ENCODE data around the gene PKNOX2. TPM values are rescaled to one million over a fixed set of nuclear protein-coding genes. Genes with fewer than 3 reads are reported as not detected.
A peak's percentile ranks its signal among the peaks of the same experiment; 100 is the strongest.

Gene PKNOX2
- total RNA-seq, 4 donors from 2014 or later: 1.2 to 5.7 (median 2.2) TPM

DNA sequence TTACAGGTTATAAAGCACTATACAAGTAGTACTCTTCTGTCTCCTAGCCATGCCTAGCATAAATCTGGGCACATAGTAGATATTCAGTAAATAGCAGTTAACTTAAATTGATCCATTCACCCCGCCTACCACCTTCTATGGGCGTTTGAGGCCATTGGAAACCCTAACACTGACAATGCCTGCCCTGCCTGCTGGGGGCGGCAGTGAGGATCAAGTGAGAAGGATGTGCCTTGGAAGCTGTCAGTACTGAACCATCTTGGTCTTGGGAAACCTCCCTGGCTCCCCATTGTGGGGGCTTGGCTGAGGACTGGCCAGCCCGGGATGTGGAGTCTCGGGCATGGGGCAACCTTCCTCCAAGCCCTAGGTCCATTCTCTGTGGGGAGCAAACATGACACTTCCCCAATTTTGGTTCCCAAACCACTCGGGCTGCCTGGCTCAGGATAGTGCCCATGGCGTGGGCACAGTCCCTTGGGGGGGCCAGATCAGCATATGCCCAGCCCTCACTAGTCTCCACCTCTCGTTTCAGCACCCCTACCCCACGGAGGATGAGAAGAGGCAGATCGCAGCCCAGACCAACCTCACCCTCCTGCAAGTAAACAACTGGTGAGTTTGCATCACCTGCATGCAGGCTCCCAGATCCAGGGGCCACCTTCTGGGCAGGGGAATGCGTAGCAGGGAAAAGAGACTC lies 264.1 kb downstream of the PKNOX2 start:
- Histone ChIP-seq H3K36me3 (peaks cover 0 to 17% of the 10 kb centered on the region in 2 donors), H3K4me1 (no peaks in the 10 kb centered on the region), H3K27me3 (no peaks in the 10 kb centered on the region), H3K9me3 (no peaks in the 10 kb centered on the region), H3K4me3 (no peak overlapping the region), H3K27ac (no peak overlapping the region)
- ATAC-seq: no peak
- TF ChIP-seq, protein P1, sequence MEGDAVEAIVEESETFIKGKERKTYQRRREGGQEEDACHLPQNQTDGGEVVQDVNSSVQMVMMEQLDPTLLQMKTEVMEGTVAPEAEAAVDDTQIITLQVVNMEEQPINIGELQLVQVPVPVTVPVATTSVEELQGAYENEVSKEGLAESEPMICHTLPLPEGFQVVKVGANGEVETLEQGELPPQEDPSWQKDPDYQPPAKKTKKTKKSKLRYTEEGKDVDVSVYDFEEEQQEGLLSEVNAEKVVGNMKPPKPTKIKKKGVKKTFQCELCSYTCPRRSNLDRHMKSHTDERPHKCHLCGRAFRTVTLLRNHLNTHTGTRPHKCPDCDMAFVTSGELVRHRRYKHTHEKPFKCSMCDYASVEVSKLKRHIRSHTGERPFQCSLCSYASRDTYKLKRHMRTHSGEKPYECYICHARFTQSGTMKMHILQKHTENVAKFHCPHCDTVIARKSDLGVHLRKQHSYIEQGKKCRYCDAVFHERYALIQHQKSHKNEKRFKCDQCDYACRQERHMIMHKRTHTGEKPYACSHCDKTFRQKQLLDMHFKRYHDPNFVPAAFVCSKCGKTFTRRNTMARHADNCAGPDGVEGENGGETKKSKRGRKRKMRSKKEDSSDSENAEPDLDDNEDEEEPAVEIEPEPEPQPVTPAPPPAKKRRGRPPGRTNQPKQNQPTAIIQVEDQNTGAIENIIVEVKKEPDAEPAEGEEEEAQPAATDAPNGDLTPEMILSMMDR (IDR thresholded peaks at IDR 0.05): no peak
- TF ChIP-seq EP300 (IDR thresholded peaks at IDR 0.05): no peak
- TF ChIP-seq POLR2AphosphoS5 (IDR thresholded peaks at IDR 0.05): no peak
- TF ChIP-seq POLR2A (IDR thresholded peaks at IDR 0.05): no peak
- WGBS, 2 donors (ENCODE audit: low coverage in 1 of 2): 70% methylated on average over 4 of the region's 11 CpGs; no CpG with 5 or more reads in 1 of the 2 donors

DNA sequence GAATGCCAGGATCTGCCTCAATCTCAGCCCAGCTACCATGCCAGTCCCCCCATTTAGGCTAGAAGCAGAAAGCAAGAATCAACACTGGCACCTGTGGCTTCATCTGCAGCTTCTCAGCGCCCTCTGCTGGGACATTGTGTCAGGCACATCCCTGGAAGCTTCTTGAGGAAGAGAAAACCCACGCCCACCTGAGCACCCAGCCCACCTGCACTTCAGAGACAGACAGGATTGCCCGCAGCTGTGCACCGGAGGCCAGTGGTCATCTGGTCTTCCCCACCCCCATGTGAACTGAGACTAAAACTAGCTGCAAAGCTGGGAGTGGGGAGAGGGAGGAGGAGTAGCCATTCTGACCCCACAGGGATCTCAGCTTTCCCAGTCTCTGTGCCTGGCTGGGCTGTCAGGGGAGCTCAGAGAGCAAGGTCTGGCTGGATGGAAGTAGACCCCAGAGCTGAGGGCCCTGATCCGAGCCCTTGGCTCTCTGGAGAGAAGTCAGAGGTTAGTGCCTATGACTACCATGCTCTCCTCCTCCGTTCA lies 264.7 kb downstream of the PKNOX2 start:
- Histone ChIP-seq H3K27ac (no peak overlapping the region), H3K4me1 (no peaks in the 10 kb centered on the region), H3K4me3 (no peak overlapping the region), H3K27me3 (no peaks in the 10 kb centered on the region), H3K36me3 (peaks cover 0 to 17% of the 10 kb centered on the region in 2 donors), H3K9me3 (no peaks in the 10 kb centered on the region)
- no peak for ATAC-seq
- TF ChIP-seq POLR2A (IDR thresholded peaks at IDR 0.05) (no peak), EP300 (IDR thresholded peaks at IDR 0.05) (no peak), POLR2AphosphoS5 (IDR thresholded peaks at IDR 0.05) (no peak)
- TF ChIP-seq, protein P1 (IDR thresholded peaks at IDR 0.05): peak in 1 of 4 experiments; percentile 57
- no CpG with 5 or more reads among the region's 6 CpGs for WGBS, 2 donors (ENCODE audit: low coverage in 1 of 2)

DNA sequence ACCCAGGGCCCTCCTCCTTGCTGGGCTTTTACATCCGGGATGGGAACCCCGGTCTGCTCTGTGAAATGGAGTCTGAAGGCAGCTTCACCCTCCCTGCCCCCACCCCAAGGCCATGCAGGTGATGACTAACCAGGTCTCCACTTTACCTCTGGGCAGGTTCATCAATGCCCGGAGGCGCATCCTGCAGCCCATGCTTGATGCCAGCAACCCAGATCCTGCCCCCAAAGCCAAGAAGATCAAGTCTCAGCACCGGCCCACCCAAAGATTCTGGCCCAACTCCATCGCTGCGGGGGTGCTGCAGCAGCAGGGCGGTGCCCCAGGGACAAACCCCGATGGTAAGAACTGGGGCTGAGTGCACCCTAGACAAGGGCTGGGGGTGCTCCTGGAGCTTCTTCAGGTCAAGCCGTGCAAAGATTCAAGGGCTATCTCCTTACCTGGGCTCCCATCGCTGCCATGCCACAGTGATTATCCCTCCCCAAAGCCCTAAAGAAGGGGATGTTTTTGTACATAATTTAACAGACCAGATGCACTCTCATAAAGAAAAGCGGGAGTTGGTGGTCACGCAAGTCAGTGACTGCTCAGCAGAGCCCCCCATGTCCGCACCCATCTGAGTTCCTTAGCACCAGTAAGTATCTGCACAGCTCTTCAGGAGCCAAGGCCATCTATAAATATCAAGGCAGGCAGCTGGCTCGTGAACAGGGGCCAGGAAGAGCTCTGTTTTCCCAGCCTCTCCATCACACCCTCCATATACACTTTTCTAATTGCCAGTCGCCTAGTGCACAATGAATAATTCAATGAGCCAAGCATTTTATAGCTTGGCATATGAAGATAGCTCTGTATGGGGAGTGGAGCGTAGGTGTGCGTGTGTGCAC lies 265.5 kb downstream of the PKNOX2 start:
- ATAC-seq: no peak
- 77 to 85% methylated on average over 5 to 11 of the region's 18 CpGs for WGBS, 2 donors (ENCODE audit: low coverage in 1 of 2)
- no peak overlapping the region for H3K27ac ChIP-seq

DNA sequence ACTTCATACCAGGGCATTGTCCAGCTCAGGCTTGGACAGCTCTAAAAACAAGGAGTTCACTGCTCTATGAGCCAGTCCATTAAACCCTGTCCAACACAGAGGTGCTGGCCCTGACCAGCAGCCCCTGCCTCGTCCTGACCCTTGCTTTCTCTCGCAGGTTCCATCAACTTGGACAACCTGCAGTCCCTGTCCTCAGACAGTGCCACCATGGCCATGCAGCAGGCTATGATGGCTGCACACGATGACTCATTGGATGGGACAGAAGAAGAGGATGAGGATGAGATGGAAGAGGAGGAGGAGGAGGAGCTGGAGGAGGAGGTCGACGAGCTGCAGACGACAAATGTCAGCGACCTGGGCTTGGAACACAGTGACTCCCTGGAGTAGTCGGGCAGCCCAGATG lies 266.5 kb downstream of the PKNOX2 start:
- Histone ChIP-seq H3K4me1 (no peaks in the 10 kb centered on the region), H3K9me3 (no peaks in the 10 kb centered on the region), H3K4me3 (no peak overlapping the region), H3K27me3 (no peaks in the 10 kb centered on the region), H3K27ac (no peak overlapping the region), H3K36me3 (peaks cover 0 to 17% of the 10 kb centered on the region in 2 donors)
- 60 to 72% methylated on average over 2 to 6 of the region's 8 CpGs for WGBS, 2 donors (ENCODE audit: low coverage in 1 of 2)
- TF ChIP-seq EP300 (IDR thresholded peaks at IDR 0.05): no peak
- TF ChIP-seq, protein P1 (IDR thresholded peaks at IDR 0.05): no peak
- no peak for ATAC-seq

More for the DNA sequence above, 265.5 kb downstream of the PKNOX2 start:
- TF ChIP-seq EP300 (IDR thresholded peaks at IDR 0.05) (no peak), POLR2A (IDR thresholded peaks at IDR 0.05) (no peak), POLR2AphosphoS5 (IDR thresholded peaks at IDR 0.05) (no peak)
- TF ChIP-seq, protein P1 (IDR thresholded peaks at IDR 0.05): no peak
- Histone ChIP-seq H3K4me3 (no peak overlapping the region), H3K27me3 (no peaks in the 10 kb centered on the region), H3K4me1 (no peaks in the 10 kb centered on the region), H3K9me3 (no peaks in the 10 kb centered on the region), H3K36me3 (peaks cover 0 to 17% of the 10 kb centered on the region in 2 donors)

Data from gastroesophageal sphincter (tissue), 4 donors.